Neural cell (in vitro differentiated cells): Measurements from ENCODE around the gene CLEC18C. TPM values are rescaled to one million over a fixed set of nuclear protein-coding genes. Genes with fewer than 3 reads are reported as not detected.

Experiments used
- polyA plus RNA-seq: library from polyadenylated mRNA; depleted of rRNA; stranded (reverse); fragments of >200 nt; gene quantifications from 2 replicates; pipeline ENCODE4 v1.2.3, GENCODE V29; 2014
- small RNA-seq, 3 experiments: library from RNA; depleted of rRNA; stranded (forward); fragments of <200 nt; gene quantifications; one replicate each; pipeline ENCODE3, GENCODE V24; 2012

The CLEC18C gene
- polyA plus RNA-seq, 1 donor from 2014 or later, result 1.3 TPM

Small RNAs within 50 kb of the gene (small RNA-seq; reads per million reads assigned to genes)
- gene AC009060.2, result 0 reads per million in 3 experiments

Other genes with a start within 250 kb of the CLEC18C start
- gene CLEC18A, start 222.5 kb upstream of the CLEC18C start, polyA plus RNA-seq, result 2.0 and 2.5 TPM in 2 replicates
- gene PDPR, start 59.5 kb upstream of the CLEC18C start, polyA plus RNA-seq, result 12.3 and 15.0 TPM in 2 replicates
- 45.3 and 56.6 TPM in 2 replicates for gene EXOSC6, start 78.2 kb downstream of the CLEC18C start, polyA plus RNA-seq
- 33.7 and 56.4 TPM in 2 replicates for gene AARS1, start 115.7 kb downstream of the CLEC18C start, polyA plus RNA-seq
- 36.6 and 47.8 TPM in 2 replicates for gene DDX19B, start 125.4 kb downstream of the CLEC18C start, polyA plus RNA-seq
- 39.5 and 53.0 TPM in 2 replicates for gene DDX19A, start 173.1 kb downstream of the CLEC18C start, polyA plus RNA-seq